IMR-90 (cell line): Measurements from ENCODE around the gene DOC2B. TPM values are rescaled to one million over a fixed set of nuclear protein-coding genes. Genes with fewer than 3 reads are reported as not detected.

Experiments used
- ATAC-seq: fragments of 200-7000 bp; cut with Tn5 transposase; 2 replicates; pipeline ENCODE4 v1.9.1; 2020; ENCODE audit warnings: low read depth, mild to moderate bottlenecking, moderate library complexity
- BruUV-seq: library from RNA; stranded (reverse); fragments of 400-500 nt; replicated peaks from 2 replicates; lab custom pipeline; 2021; lab: Mats Ljungman, UMichigan
- CTCF ChIA-PET: fragments of 300-600 bp; formaldehyde crosslinking; extraction: SDS; loops from one replicate; lab custom pipeline; 2021; ENCODE audit warnings: antibody characterized with exemption; lab: Yijun Ruan, JAX
- POLR2A ChIA-PET: fragments of 300-600 bp; sonication (Branson Sonifier 250); formaldehyde crosslinking; loops from one replicate; lab custom pipeline; 2022; ENCODE audit warnings: antibody characterized with exemption; ENCODE audit not compliant: unreplicated experiment; lab: Charles Lee
- DNase-seq: peaks from one replicate; pipeline ENCODE4 v3.0.0; 2013
- H2AFZ ChIP-seq: replicated peaks from 2 replicates; pipeline ENCODE3; 2013; ENCODE audit warnings: low read length, mild to moderate bottlenecking; ENCODE audit not compliant: poor library complexity
- H2AK5ac ChIP-seq: 2 replicates; pipeline ENCODE4 v1.6.1; 2013; ENCODE audit warnings: low read depth, low read length, inconsistent platforms
- H2AK9ac ChIP-seq: replicated peaks from 2 replicates; pipeline ENCODE3; 2013; ENCODE audit warnings: mild to moderate bottlenecking, low read depth, low read length, moderate library complexity; ENCODE audit not compliant: poor library complexity
- H2BK120ac ChIP-seq: 2 replicates; pipeline ENCODE4 v1.6.1; 2013; ENCODE audit warnings: low read depth, low read length, inconsistent platforms
- H2BK15ac ChIP-seq: 3 replicates; pipeline ENCODE4 v1.6.1; 2013; ENCODE audit warnings: low read depth, low read length, inconsistent platforms
- H2BK20ac ChIP-seq: 2 replicates; pipeline ENCODE4 v1.6.1; 2013; ENCODE audit warnings: low read depth, mild to moderate bottlenecking, inconsistent platforms, low read length, moderate library complexity
- H2BK5ac ChIP-seq: 2 replicates; pipeline ENCODE4 v1.6.1; 2013; ENCODE audit warnings: mild to moderate bottlenecking, low read depth, low read length, inconsistent platforms; ENCODE audit not compliant: poor library complexity, severe bottlenecking
- H3K14ac ChIP-seq: replicated peaks from 2 replicates; pipeline ENCODE4 v1.6.1; 2013; ENCODE audit warnings: low read depth, low read length, inconsistent platforms
- H3K18ac ChIP-seq: 2 replicates; pipeline ENCODE4 v1.6.1; 2013; ENCODE audit warnings: low read depth, low read length, control low read depth
- H3K23ac ChIP-seq: 2 replicates; pipeline ENCODE4 v1.6.1; 2013; ENCODE audit warnings: low read depth, low read length, inconsistent platforms
- H3K27ac ChIP-seq: 2 replicates; pipeline ENCODE4 v1.5.1; 2013; ENCODE audit warnings: mild to moderate bottlenecking, control low read depth, low read length; ENCODE audit not compliant: insufficient read depth
- H3K27me3 ChIP-seq: 2 replicates; pipeline ENCODE4 v1.6.1; 2013; ENCODE audit warnings: low read length; ENCODE audit not compliant: control insufficient read depth, insufficient read depth
- H3K36me3 ChIP-seq: 2 replicates; pipeline ENCODE4 v1.6.1; 2013; ENCODE audit warnings: low read length, mixed read lengths; ENCODE audit not compliant: control insufficient read depth, insufficient read depth
- H3K4ac ChIP-seq: 2 replicates; pipeline ENCODE4 v1.6.1; 2013; ENCODE audit warnings: low read depth, low read length, inconsistent platforms
- H3K4me1 ChIP-seq: 2 replicates; pipeline ENCODE4 v1.6.1; 2013; ENCODE audit warnings: low read length, mixed read lengths; ENCODE audit not compliant: control insufficient read depth, insufficient read depth
- H3K4me2 ChIP-seq: 2 replicates; pipeline ENCODE4 v1.6.1; 2013; ENCODE audit warnings: low read depth, mild to moderate bottlenecking, control low read depth, low read length, moderate library complexity
- H3K4me3 ChIP-seq: 2 replicates; pipeline ENCODE4 v1.5.1; 2013; ENCODE audit warnings: low read depth, mild to moderate bottlenecking, control low read depth, low read length, moderate library complexity; ENCODE audit not compliant: insufficient read depth
- H3K56ac ChIP-seq: 2 replicates; pipeline ENCODE4 v1.6.1; 2013; ENCODE audit warnings: low read length, inconsistent platforms; ENCODE audit not compliant: insufficient read depth; ENCODE audit errors: extremely low read depth
- H3K79me1 ChIP-seq, 2 experiments: 2 replicates each; pipeline ENCODE4 v1.6.1; 2013; ENCODE audit warnings: low read length in 2 of 2, inconsistent platforms in 1 of 2, low read depth in 1 of 2
- H3K9ac ChIP-seq: 2 replicates; pipeline ENCODE4 v1.6.1; 2013; ENCODE audit warnings: low read depth, low read length, control low read depth
- H3K9me1 ChIP-seq: 2 replicates; pipeline ENCODE4 v1.6.1; 2013; ENCODE audit warnings: low read length, inconsistent platforms; ENCODE audit not compliant: insufficient read depth
- H3K9me3 ChIP-seq: 2 replicates; pipeline ENCODE4 v1.6.1; 2013; ENCODE audit warnings: low read length; ENCODE audit not compliant: control insufficient read depth, insufficient read depth
- H4K20me1 ChIP-seq: 2 replicates; pipeline ENCODE4 v1.6.1; 2013; ENCODE audit warnings: low read length, inconsistent platforms; ENCODE audit not compliant: insufficient read depth
- H4K5ac ChIP-seq: 2 replicates; pipeline ENCODE4 v1.6.1; 2013; ENCODE audit warnings: mild to moderate bottlenecking, low read depth, low read length, control low read depth
- H4K8ac ChIP-seq, 2 experiments: 2 replicates each; pipeline ENCODE4 v1.6.1; 2013; ENCODE audit warnings: low read depth in 2 of 2, low read length in 2 of 2, control low read depth in 1 of 2, inconsistent platforms in 1 of 2
- H4K91ac ChIP-seq: 2 replicates; pipeline ENCODE4 v1.6.1; 2013; ENCODE audit warnings: low read depth, low read length, inconsistent platforms; ENCODE audit not compliant: insufficient read depth
- BHLHE40 ChIP-seq: fragments of 150-350 bp; IDR thresholded peaks from 2 replicates; pipeline ENCODE4 v1.6.1; 2016; ENCODE audit warnings: mild to moderate bottlenecking, low read depth, low read length
- FOS ChIP-seq: fragments of 150-350 bp; IDR thresholded peaks from 2 replicates; pipeline ENCODE4 v1.6.1; 2016; ENCODE audit warnings: low read depth, low read length
- MAZ ChIP-seq: IDR thresholded peaks from 2 replicates; pipeline ENCODE4 v1.6.1; 2012; ENCODE audit warnings: low read depth, mild to moderate bottlenecking, low read length, improper control_type of control experiment, moderate library complexity, borderline replicate concordance
- RCOR1 ChIP-seq: IDR thresholded peaks from 2 replicates; pipeline ENCODE4 v1.6.1; 2012; ENCODE audit warnings: mild to moderate bottlenecking, low read length, improper control_type of control experiment; ENCODE audit not compliant: insufficient replicate concordance
- WGBS, 2 experiments: methylation state at CpG; one replicate each; pipeline versions ENCODE4 v1.1.5 to v1.1.7; 2013; ENCODE audit warnings: missing lambda C conversion rate in 2 of 2; ENCODE audit not compliant: insufficient read length in 1 of 2; ENCODE audit errors: extremely low coverage in 2 of 2; 5-methylcytosine and 5-hydroxymethylcytosine counted together
- dilution Hi-C: fragments of 300-500 bp; cut with HindIII; formaldehyde crosslinking; loops from one replicate; pipeline ENCODE4 v1.14.3; 2018; ENCODE audit warnings: low sequenced_read_pairs; ENCODE audit not compliant: unreplicated experiment
- in situ Hi-C: fragments of 300-500 bp; cut with MboI; formaldehyde crosslinking; loops from 3 replicates; pipeline ENCODE4 v1.14.3; 2019; ENCODE audit warnings: low sequenced_read_pairs, inconsistent platforms, mixed read lengths
- intact Hi-C: fragments of 100-400 bp; cut with micrococcal nuclease; formaldehyde crosslinking; loops from 2 replicates; pipeline ENCODE4 v1.10.0; 2022
- polyA plus RNA-seq, 3 experiments: library from polyadenylated mRNA; depleted of rRNA; stranded (reverse); fragments of >200 nt; gene quantifications; 2 replicates each; pipeline ENCODE4 v1.2.3, GENCODE V29; 2012; ENCODE audit warnings: low replicate concordance in 1 of 3
- total RNA-seq: library from RNA; depleted of rRNA; stranded (reverse); fragments of >200 nt; gene quantifications from 2 replicates; pipeline ENCODE4 v1.2.3, GENCODE V29; 2012

Gene DOC2B
- total and polyA plus RNA-seq, 2 of the 4 experiments (the other 2 are of a cell fraction), result not detected

GRCh38 chr17:194828-195602 lies 13.6 kb upstream of the DOC2B start:
- no peak overlapping the region for H3K18ac ChIP-seq
- H2BK120ac ChIP-seq, result no peak overlapping the region
- no peak overlapping the region for H2BK20ac ChIP-seq
- H3K4me2 ChIP-seq, result no peak overlapping the region
- no peaks in the 10 kb centered on the region for H3K4me1 ChIP-seq
- dilution Hi-C loops (no loop called here), intact Hi-C loops (no loop called here), in situ Hi-C loops (loop anchor here (5.0 kb wide), 1 partner anchor 82 kb away; no protein-coding TSS in a partner anchor)
- H3K79me1 ChIP-seq, result no peaks in the 10 kb centered on the region
- H2AK9ac ChIP-seq, result no peak overlapping the region
- H3K56ac ChIP-seq, result no peak overlapping the region
- no peak overlapping the region for H3K9ac ChIP-seq
- no peaks in the 10 kb centered on the region for H3K9me3 ChIP-seq
- ATAC-seq (no peak), DNase-seq (no peak)
- no peaks in the 10 kb centered on the region for H4K20me1 ChIP-seq
- H3K27me3 ChIP-seq, result peaks cover 24% of the 10 kb centered on the region
- H3K4me3 ChIP-seq, result no peak overlapping the region
- 57% methylated on average over 3 of the region's 16 CpGs; no CpG with 5 or more reads in 1 of the 2 experiments for WGBS, 2 experiments
- H2AK5ac ChIP-seq, result no peak overlapping the region
- no peak overlapping the region for H3K23ac ChIP-seq
- ChIA-PET CTCF (no interaction called here), POLR2A (no interaction called here)
- TF ChIP-seq RCOR1 (no peak), BHLHE40 (no peak), MAZ (no peak), FOS (no peak)
- no peak overlapping the region for H4K8ac ChIP-seq
- no TSS peak for BruUV-seq
- H3K4ac ChIP-seq, result no peak overlapping the region
- no peak overlapping the region for H4K5ac ChIP-seq
- no peak overlapping the region for H2AFZ ChIP-seq
- H3K9me1 ChIP-seq, result no peaks in the 10 kb centered on the region
- H3K27ac ChIP-seq, result no peak overlapping the region
- H4K91ac ChIP-seq, result no peak overlapping the region
- H3K36me3 ChIP-seq, result no peaks in the 10 kb centered on the region
- no peak overlapping the region for H2BK5ac ChIP-seq
- H2BK15ac ChIP-seq, result no peak overlapping the region
- no peak overlapping the region for H3K14ac ChIP-seq
